H1 (cell line): ENCODE results near the gene TMEM183A. TPM values are rescaled to one million over a fixed set of nuclear protein-coding genes. Genes with fewer than 3 reads are reported as not detected.

Experiments
- CTCF ChIA-PET: fragments of 300-600 bp; sonication (Branson Sonifier 250); formaldehyde crosslinking; loops from one replicate; lab custom pipeline; 2021; ENCODE audit not compliant: partially characterized antibody; lab: Charles Lee
- POLR2A ChIA-PET: fragments of 300-600 bp; sonication (Branson Sonifier 250); formaldehyde crosslinking; loops from one replicate; lab custom pipeline; 2021; ENCODE audit warnings: inconsistent platforms; ENCODE audit not compliant: partially characterized antibody; lab: Charles Lee
- DNase-seq, 2 experiments: peaks; one replicate each; pipeline versions ENCODE4 v3.0.0 to v3.0.0-alpha.2; 2010 to 2022; ENCODE audit warnings: low spot score in 2 of 2, low read depth in 1 of 2, mixed read lengths in 1 of 2
- FAIRE-seq: peaks from 2 replicates; lab custom pipeline; 2011; peaks lifted over from hg19 to GRCh38; lab: Jason Lieb, UNC
- H2AFZ ChIP-seq: 2 replicates; pipeline ENCODE4 v1.8.1; 2012; ENCODE audit warnings: low read length, inconsistent platforms
- H2AK5ac ChIP-seq: 2 replicates; pipeline ENCODE4 v1.6.1; 2013; ENCODE audit warnings: low read depth, low read length
- H2BK120ac ChIP-seq: replicated peaks from 2 replicates; pipeline ENCODE3; 2013; ENCODE audit warnings: low read depth, low read length, inconsistent platforms
- H2BK12ac ChIP-seq: 2 replicates; pipeline ENCODE4 v1.6.1; 2013; ENCODE audit warnings: low read depth, low read length
- H2BK15ac ChIP-seq: 2 replicates; pipeline ENCODE4 v1.6.1; 2013; ENCODE audit warnings: low read length
- H2BK20ac ChIP-seq: 2 replicates; pipeline ENCODE4 v1.6.1; 2013; ENCODE audit warnings: low read length
- H2BK5ac ChIP-seq: 2 replicates; pipeline ENCODE4 v1.6.1; 2013; ENCODE audit warnings: low read depth, low read length
- H3K14ac ChIP-seq: 2 replicates; pipeline ENCODE4 v1.6.1; 2013; ENCODE audit warnings: inconsistent platforms; ENCODE audit not compliant: insufficient read length
- H3K18ac ChIP-seq: 2 replicates; pipeline ENCODE4 v1.6.1; 2013; ENCODE audit warnings: low read length; ENCODE audit errors: extremely low read depth
- H3K23ac ChIP-seq: 2 replicates; pipeline ENCODE4 v1.6.1; 2013; ENCODE audit warnings: inconsistent platforms; ENCODE audit not compliant: insufficient read length
- H3K23me2 ChIP-seq: 2 replicates; pipeline ENCODE4 v1.6.1; 2013; ENCODE audit warnings: low read depth, low read length
- H3K27ac ChIP-seq: 2 replicates; pipeline ENCODE4 v1.6.1; 2011; ENCODE audit warnings: low read depth, low read length, inconsistent platforms
- H3K27me3 ChIP-seq, 4 experiments: replicated peaks in 1 of 4; 1 replicate in 1 of 4; 2 replicates in 3 of 4; pipeline versions ENCODE4 v1.6.1 to v1.8.1; 2011 to 2013; ENCODE audit warnings: low read length in 3 of 4, mild to moderate bottlenecking in 3 of 4, inconsistent platforms in 2 of 4, mixed read lengths in 2 of 4, moderate library complexity in 1 of 4; ENCODE audit not compliant: control insufficient read depth in 3 of 4, insufficient read depth in 3 of 4; ENCODE audit errors: extremely low read depth in 1 of 4
- H3K36me3 ChIP-seq, 4 experiments: 2 replicates each; pipeline versions ENCODE4 v1.6.1 to v1.8.1; 2011 to 2013; ENCODE audit warnings: mild to moderate bottlenecking in 4 of 4, low read length in 3 of 4, moderate library complexity in 2 of 4, control low read depth in 1 of 4, inconsistent platforms in 1 of 4; ENCODE audit not compliant: insufficient read depth in 4 of 4, control insufficient read depth in 2 of 4
- H3K4ac ChIP-seq: replicated peaks from 2 replicates; pipeline ENCODE3; 2013; ENCODE audit warnings: low read length, low read depth, mixed read lengths, inconsistent platforms; ENCODE audit not compliant: insufficient read length
- H3K4me1 ChIP-seq, 4 experiments: replicated peaks in 1 of 4; 1 replicate in 1 of 4; 2 replicates in 3 of 4; pipeline versions ENCODE4 v1.6.1 to v1.8.1; 2011 to 2013; ENCODE audit warnings: low read length in 3 of 4, inconsistent platforms in 2 of 4, mixed read lengths in 1 of 4; ENCODE audit not compliant: insufficient read depth in 4 of 4, control insufficient read depth in 3 of 4
- H3K4me2 ChIP-seq, 2 experiments: 2 replicates each; pipeline versions ENCODE4 v1.6.1 to v1.8.1; 2011 to 2013; ENCODE audit warnings: low read depth in 2 of 2, low read length in 2 of 2, control low read depth in 1 of 2, inconsistent platforms in 1 of 2, mild to moderate bottlenecking in 1 of 2; ENCODE audit not compliant: insufficient read depth in 1 of 2
- H3K4me3 ChIP-seq, 4 experiments: fragments of 200-600, 300-600 bp in 1 of 4; sonication (generic), shearing (Covaris generic), sonication (Bioruptor Twin) in 1 of 4; 2 replicates each; pipeline versions ENCODE4 v1.5.1 to v1.8.1; 2011 to 2016; ENCODE audit warnings: low read length in 4 of 4, low read depth in 3 of 4, control low read depth in 2 of 4, inconsistent platforms in 2 of 4, mild to moderate bottlenecking in 2 of 4, mixed read lengths in 1 of 4, moderate library complexity in 1 of 4; ENCODE audit not compliant: insufficient read depth in 2 of 4; ENCODE audit errors: extremely low read depth in 1 of 4
- H3K56ac ChIP-seq: replicated peaks from 2 replicates; pipeline ENCODE3; 2013; ENCODE audit warnings: low read depth, mild to moderate bottlenecking, mixed read lengths, low read length, inconsistent platforms; ENCODE audit not compliant: insufficient read length
- H3K79me1 ChIP-seq: 2 replicates; pipeline ENCODE4 v1.6.1; 2013; ENCODE audit warnings: low read depth, low read length, control low read depth
- H3K79me2 ChIP-seq, 2 experiments: 2 replicates each; pipeline versions ENCODE4 v1.6.1 to v1.8.1; 2012 to 2013; ENCODE audit warnings: low read length in 2 of 2, mild to moderate bottlenecking in 2 of 2, inconsistent platforms in 1 of 2; ENCODE audit not compliant: insufficient read depth in 2 of 2, control insufficient read depth in 1 of 2
- H3K9ac ChIP-seq, 4 experiments: replicated peaks in 1 of 4; 1 replicate in 1 of 4; 2 replicates in 3 of 4; pipeline versions ENCODE4 v1.6.1 to v1.8.1; 2011 to 2013; ENCODE audit warnings: low read depth in 3 of 4, low read length in 3 of 4, control low read depth in 2 of 4, mild to moderate bottlenecking in 2 of 4, moderate library complexity in 2 of 4, inconsistent platforms in 1 of 4; ENCODE audit errors: extremely low read depth in 1 of 4
- H3K9me3 ChIP-seq, 2 experiments: 2 replicates each; pipeline versions ENCODE4 v1.6.1 to v1.8.1; 2012 to 2013; ENCODE audit warnings: mild to moderate bottlenecking in 2 of 2, moderate library complexity in 2 of 2, control low read depth in 1 of 2, inconsistent platforms in 1 of 2, low read depth in 1 of 2, low read length in 1 of 2, mixed read lengths in 1 of 2; ENCODE audit not compliant: insufficient read depth in 2 of 2
- H4K20me1 ChIP-seq, 2 experiments: replicated peaks in 1 of 2; 2 replicates each; pipeline versions ENCODE3 to v1.8.1; 2011 to 2013; ENCODE audit warnings: inconsistent platforms in 2 of 2, low read length in 2 of 2, mild to moderate bottlenecking in 1 of 2; ENCODE audit not compliant: insufficient read depth in 2 of 2, control insufficient read depth in 1 of 2
- H4K5ac ChIP-seq: 2 replicates; pipeline ENCODE4 v1.6.1; 2013; ENCODE audit warnings: low read length, low read depth, mixed read lengths, inconsistent platforms; ENCODE audit not compliant: insufficient read length
- H4K8ac ChIP-seq: 2 replicates; pipeline ENCODE4 v1.8.0; 2013; ENCODE audit warnings: mild to moderate bottlenecking, moderate library complexity, low read length, inconsistent platforms; ENCODE audit not compliant: insufficient read depth; ENCODE audit errors: extremely low read depth
- H4K91ac ChIP-seq: replicated peaks from 2 replicates; pipeline ENCODE3; 2013; ENCODE audit warnings: low read length, mixed read lengths, inconsistent platforms; ENCODE audit not compliant: insufficient read length
- ASH2L ChIP-seq: fragments of 200-600, 300-600 bp; sonication (generic); IDR thresholded peaks from one replicate; pipeline ENCODE4 v1.7.1; 2017; ENCODE audit warnings: low read length
- CBX5 ChIP-seq: fragments of 300-800, 300-1000 bp; sonication (generic); IDR thresholded peaks from 2 replicates; pipeline ENCODE4 v1.7.1; 2016; ENCODE audit warnings: antibody characterized with exemption, low read length, low read depth
- CBX8 ChIP-seq: fragments of 300-800, 300-1000 bp; sonication (generic); IDR thresholded peaks from 2 replicates; pipeline ENCODE4 v1.7.1; 2016; ENCODE audit warnings: low read depth, low read length, borderline replicate concordance
- CTBP2 ChIP-seq: IDR thresholded peaks from 2 replicates; pipeline ENCODE4 v1.7.0; 2011; ENCODE audit warnings: borderline replicate concordance, mild to moderate bottlenecking, moderate library complexity, mixed read lengths, low read length; ENCODE audit not compliant: insufficient read depth, insufficient read length
- EGR1 ChIP-seq: IDR thresholded peaks from 2 replicates; pipeline ENCODE4 v1.6.1; 2011; ENCODE audit warnings: low read depth, low read length, borderline replicate concordance
- KDM1A ChIP-seq: fragments of 200-600, 300-600 bp; sonication (generic); IDR thresholded peaks from 2 replicates; pipeline ENCODE4 v1.7.1; 2016; ENCODE audit warnings: mild to moderate bottlenecking, low read length, borderline replicate concordance
- SAP30 ChIP-seq: fragments of 300-600 bp; sonication (generic); IDR thresholded peaks from 2 replicates; pipeline ENCODE4 v1.7.1; 2012; ENCODE audit warnings: low read length, moderate library complexity, mild to moderate bottlenecking, inconsistent platforms; ENCODE audit not compliant: insufficient read depth, insufficient replicate concordance
- SP1 ChIP-seq: IDR thresholded peaks from 2 replicates; pipeline ENCODE4 v1.6.1; 2011; ENCODE audit warnings: low read depth, low read length
- SP4 ChIP-seq: IDR thresholded peaks from 2 replicates; pipeline ENCODE4 v1.6.1; 2012; ENCODE audit warnings: low read length, inconsistent platforms
- TEAD4 ChIP-seq: IDR thresholded peaks from 2 replicates; pipeline ENCODE4 v1.6.1; 2012; ENCODE audit warnings: low read depth, low read length, inconsistent platforms, mixed read lengths
- YY1 ChIP-seq: IDR thresholded peaks from 2 replicates; pipeline ENCODE4 v1.6.1; 2011; ENCODE audit warnings: low read depth, mild to moderate bottlenecking, low read length
- ZNF274 ChIP-seq: IDR thresholded peaks from 2 replicates; pipeline ENCODE4 v1.7.0; 2012; ENCODE audit warnings: low read length, borderline replicate concordance; ENCODE audit errors: extremely low read depth
- WGBS, 2 experiments: shearing (Covaris generic) in 1 of 2; methylation state at CpG; one replicate each; pipeline versions ENCODE4 v1.1.6 to v1.1.7; 2013 to 2015; ENCODE audit warnings: low lambda C conversion rate in 2 of 2, mixed read lengths in 2 of 2, inconsistent platforms in 1 of 2, low coverage in 1 of 2, missing lambda C conversion rate in 1 of 2; ENCODE audit not compliant: insufficient replicate concordance in 2 of 2, insufficient coverage in 1 of 2, insufficient read length in 1 of 2; ENCODE audit errors: extremely low coverage in 1 of 2, missing lambda C conversion rate in 1 of 2; 5-methylcytosine and 5-hydroxymethylcytosine counted together
- polyA plus RNA-seq, 7 experiments: library from polyadenylated mRNA; depleted of rRNA in 3 of 7; stranded (reverse) in 5 of 7; unstranded in 2 of 7; fragments of >200 nt in 5 of 7; fragments of 200-250 nt in 2 of 7; gene quantifications; 1 replicate in 5 of 7; 2 replicates in 1 of 7; 4 replicates in 1 of 7; pipeline versions ENCODE4 v1.2.1 to v1.2.3, GENCODE V29; 2011 to 2013; ENCODE audit warnings: missing spikeins in 2 of 7, mixed read lengths in 2 of 7
- total RNA-seq: library from RNA; stranded (reverse); fragmentation: NEBNext Ultra II Directional; extraction: Animal tissue kit (Norgen Biotek cat#: 25700); gene quantifications from 2 replicates; pipeline ENCODE4 v1.2.1, GENCODE V29; 2021

TMEM183A gene
- total and polyA plus RNA-seq, 2 of the 8 experiments (the other 6 are each of a cell fraction or from before 2014, with no cell fraction given): 107 to 173 TPM

DNA sequence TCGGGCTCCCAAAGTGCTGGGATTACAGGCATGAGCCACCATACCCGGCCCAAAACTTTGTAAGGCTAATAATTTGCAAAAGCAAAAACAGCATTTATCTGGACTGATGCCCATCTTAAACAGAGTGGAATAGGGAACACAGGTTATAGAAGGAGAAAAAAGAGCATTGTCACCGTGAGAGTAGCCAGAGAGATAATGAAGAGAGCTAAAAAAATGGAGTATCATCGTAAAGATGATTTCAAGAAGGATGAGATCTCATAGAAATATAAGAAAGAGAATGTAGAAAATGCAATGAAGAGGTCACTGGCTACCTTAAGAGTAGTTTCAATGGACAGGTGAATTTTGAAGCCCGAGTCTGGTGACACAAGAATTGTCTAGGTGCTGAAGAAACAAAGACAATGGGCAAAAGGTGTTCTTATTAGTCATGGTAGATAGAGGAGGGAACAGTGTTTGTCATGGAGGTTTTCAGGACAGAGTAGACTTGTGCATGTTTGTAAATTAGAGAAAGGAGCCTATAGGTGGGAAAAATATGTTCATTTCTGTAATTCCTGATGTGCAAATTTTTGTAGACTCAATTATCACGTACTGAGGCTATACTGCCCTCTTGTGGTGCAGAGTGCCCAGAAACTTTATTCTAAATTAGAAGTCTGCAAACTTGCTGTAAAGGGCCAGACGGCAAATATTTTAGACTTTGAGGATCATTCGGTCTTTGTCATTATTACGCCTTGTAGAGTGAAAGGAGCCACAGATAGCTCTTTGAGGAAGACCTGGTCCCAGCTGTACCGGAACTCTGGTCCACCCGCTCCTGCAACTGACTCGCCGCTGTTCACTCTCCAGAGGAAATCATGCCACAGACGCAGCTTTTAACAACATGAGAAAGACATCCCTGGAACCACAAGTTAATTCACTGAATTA is 8.1 kb upstream of the TMEM183A start:
- no peak for FAIRE-seq
- Histone ChIP-seq H3K36me3 (no peaks in the 10 kb centered on the region), H4K91ac (no peak overlapping the region), H3K4me2 (no peak overlapping the region), H4K5ac (no peak overlapping the region), H3K79me1 (no peaks in the 10 kb centered on the region), H3K4ac (no peak overlapping the region), H3K18ac (no peak overlapping the region), H3K4me1 (0 out of 7 replicates have a peak, but pooled peaks cover 0 to 2% (median 0%) of the 10 kb centered on the region in 4 experiments), H3K4me3 (0 out of 8 replicates have a peak overlapping the region, but pooled peaks of 1 of the 4 experiments have one; percentile 11), H3K23ac (no peak overlapping the region), H3K27ac (no peak overlapping the region), H4K20me1 (no peaks in the 10 kb centered on the region), H2BK5ac (no peak overlapping the region), H3K14ac (no peak overlapping the region), H3K9me3 (no peaks in the 10 kb centered on the region), H2BK12ac (no peak overlapping the region), H3K9ac (no peak overlapping the region), H4K8ac (no peak overlapping the region), H3K23me2 (no peaks in the 10 kb centered on the region), H2AK5ac (no peak overlapping the region), H3K56ac (no peak overlapping the region), H2BK120ac (no peak overlapping the region), H3K79me2 (no peaks in the 10 kb centered on the region), H2BK15ac (no peak overlapping the region), H2AFZ (peak overlapping the region; percentile 99), H2BK20ac (no peak overlapping the region), H3K27me3 (no peaks in the 10 kb centered on the region)
- peak in 1 of 2 experiments; percentile 71 for DNase-seq
- 74% methylated on average over 14 of the region's 14 CpGs; no CpG with 5 or more reads in 1 of the 2 experiments for WGBS, 2 experiments
- POLR2A ChIA-PET: interaction anchor here (0.9 to 2.8 kb wide), 4 partner anchors 8 to 41 kb away, joined by 3 to 20 read pairs (median 3); partner anchors contain the start of gene TMEM183A
- CTCF ChIA-PET: interaction anchor here (0.7 to 6.0 kb wide), 31 partner anchors 9 to 269 kb away, joined by 3 to 43 read pairs (median 4); partner anchors contain the start of genes KLHL12 and TMEM183A
- TF ChIP-seq SP4 (no peak), CBX5 (no peak), SAP30 (no peak), ASH2L (no peak), EGR1 (no peak), TEAD4 (no peak), CBX8 (no peak), YY1 (no peak), KDM1A (no peak), SP1 (no peak), ZNF274 (no peak), CTBP2 (no peak)
